Prostate gland (tissue), 2 donors: ENCODE data around the gene CDT1. TPM values are rescaled to one million over a fixed set of nuclear protein-coding genes. Genes with fewer than 3 reads are reported as not detected.

Experiments used
- DNase-seq: peaks from one replicate; pipeline ENCODE4 v3.0.0-alpha.2; 2019; ENCODE audit warnings: low spot score
- H3K27ac ChIP-seq, 2 donors: fragments of 200-600 bp; sonication (generic); 2 replicates each; pipeline ENCODE4 v1.5.1; 2017 to 2019
- H3K27me3 ChIP-seq: fragments of 200-600 bp; sonication (generic); replicated peaks from 2 replicates; pipeline ENCODE4 v1.5.1; 2019; ENCODE audit not compliant: insufficient read depth
- H3K36me3 ChIP-seq, 2 donors: fragments of 200-600 bp; sonication (generic); 1 replicate in 1 of 2; 2 replicates in 1 of 2; pipeline versions ENCODE4 v1.5.1 to v1.8.1; 2017 to 2019
- H3K4me1 ChIP-seq: fragments of 200-600 bp; sonication (generic); replicated peaks from 2 replicates; pipeline ENCODE4 v1.5.1; 2019
- H3K4me3 ChIP-seq, 2 donors: fragments of 200-600 bp; sonication (generic); 2 replicates each; pipeline ENCODE4 v1.5.1; 2017 to 2019
- H3K9me3 ChIP-seq: fragments of 200-600 bp; sonication (generic); 2 replicates; pipeline ENCODE4 v1.5.1; 2017
- POLR2A ChIP-seq: fragments of 450-650 bp; IDR thresholded peaks from one replicate; pipeline ENCODE4 v1.6.1; 2016; ENCODE audit warnings: antibody characterized with exemption, mild to moderate bottlenecking
- POLR2AphosphoS5 ChIP-seq: sonication (generic); formaldehyde crosslinking; IDR thresholded peaks from one replicate; pipeline ENCODE4 v1.6.1; 2017; ENCODE audit warnings: antibody characterized with exemption
- WGBS: methylation state at CpG from one replicate; pipeline ENCODE4 v1.1.5; 2018; 5-methylcytosine and 5-hydroxymethylcytosine counted together
- intact Hi-C: fragments of 100-400 bp; cut with DNase I; formaldehyde crosslinking; loops from one replicate; pipeline ENCODE4 v1.14.2; 2022
- total RNA-seq, 2 donors: library from RNA; depleted of rRNA; stranded (reverse); fragments of >200 nt; gene quantifications; one replicate each; pipeline ENCODE4 v1.1.0, GENCODE V29; 2016
- TF ChIP-seq, protein P1 (sequence below), 4 experiments: fragments of 200-600 bp in 2 of 4; fragments of 450-650 bp in 2 of 4; sonication (generic) in 2 of 4; IDR thresholded peaks; 1 replicate in 3 of 4; 2 replicates in 1 of 4; pipeline ENCODE4 v1.5.1; 2016 to 2019; ENCODE audit warnings: antibody characterized with exemption in 4 of 4, mild to moderate bottlenecking in 2 of 4, moderate library complexity in 2 of 4

The CDT1 gene
- total RNA-seq, 2 donors from 2014 or later, result 4.3 to 7.6 TPM

DNA sequence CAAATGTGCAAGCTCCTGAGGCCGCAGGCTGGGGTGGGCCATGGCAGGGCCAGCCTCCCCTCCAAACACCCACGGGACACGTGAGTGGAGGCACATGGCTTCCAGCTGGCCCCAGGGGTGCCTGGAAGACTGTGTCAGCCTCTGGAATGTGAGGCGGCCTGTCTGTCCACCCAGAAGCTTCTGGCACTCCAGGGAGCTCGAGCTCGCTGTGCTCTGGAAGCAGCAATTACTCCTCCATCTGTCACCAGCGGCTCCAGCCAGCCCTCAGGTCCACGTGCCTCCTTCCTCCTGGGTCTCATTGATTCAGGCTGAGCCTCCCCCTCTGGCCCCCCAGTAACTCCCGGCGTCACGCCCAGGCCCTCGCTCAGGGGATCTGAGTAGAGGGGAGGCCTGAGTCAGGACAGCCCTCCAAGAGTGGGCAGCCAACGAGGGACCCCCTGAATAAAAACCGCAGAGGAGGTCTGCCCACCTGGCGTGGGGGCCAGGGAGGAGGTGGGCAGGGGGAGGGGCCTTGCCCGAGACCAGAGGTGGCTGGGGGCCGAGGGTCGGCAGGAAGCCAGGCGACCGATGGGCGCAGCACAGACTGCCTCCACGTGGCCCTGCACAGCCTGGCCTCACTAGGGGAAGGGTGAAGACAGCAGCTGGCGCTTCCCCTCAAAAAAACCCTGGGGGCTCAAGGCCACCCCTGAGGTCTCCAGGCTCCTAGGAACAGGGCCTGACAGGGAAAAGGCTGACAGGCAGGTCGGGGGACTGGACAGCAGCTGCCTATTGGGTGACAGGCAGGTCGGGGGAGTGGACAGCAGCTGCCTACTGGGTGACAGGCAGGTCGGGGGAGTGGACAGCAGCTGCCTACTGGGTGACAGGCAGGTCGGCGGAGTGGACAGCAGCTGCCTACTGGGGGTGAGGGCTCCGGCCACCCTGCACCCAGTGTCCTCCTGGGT lies 30.4 kb upstream of the CDT1 start:
- DNase-seq, result no peak
- Histone ChIP-seq H3K4me3 (no peak overlapping the region), H3K27ac (peak overlapping the region; percentile 36 to 61), H3K27me3 (no peaks in the 10 kb centered on the region), H3K4me1 (peaks cover 51% of the 10 kb centered on the region), H3K9me3 (no peaks in the 10 kb centered on the region), H3K36me3 (no peaks in the 10 kb centered on the region)
- intact Hi-C loops, result no loop called here
- WGBS, result 45% methylated on average over 27 of the region's 29 CpGs
- TF ChIP-seq, protein P1, sequence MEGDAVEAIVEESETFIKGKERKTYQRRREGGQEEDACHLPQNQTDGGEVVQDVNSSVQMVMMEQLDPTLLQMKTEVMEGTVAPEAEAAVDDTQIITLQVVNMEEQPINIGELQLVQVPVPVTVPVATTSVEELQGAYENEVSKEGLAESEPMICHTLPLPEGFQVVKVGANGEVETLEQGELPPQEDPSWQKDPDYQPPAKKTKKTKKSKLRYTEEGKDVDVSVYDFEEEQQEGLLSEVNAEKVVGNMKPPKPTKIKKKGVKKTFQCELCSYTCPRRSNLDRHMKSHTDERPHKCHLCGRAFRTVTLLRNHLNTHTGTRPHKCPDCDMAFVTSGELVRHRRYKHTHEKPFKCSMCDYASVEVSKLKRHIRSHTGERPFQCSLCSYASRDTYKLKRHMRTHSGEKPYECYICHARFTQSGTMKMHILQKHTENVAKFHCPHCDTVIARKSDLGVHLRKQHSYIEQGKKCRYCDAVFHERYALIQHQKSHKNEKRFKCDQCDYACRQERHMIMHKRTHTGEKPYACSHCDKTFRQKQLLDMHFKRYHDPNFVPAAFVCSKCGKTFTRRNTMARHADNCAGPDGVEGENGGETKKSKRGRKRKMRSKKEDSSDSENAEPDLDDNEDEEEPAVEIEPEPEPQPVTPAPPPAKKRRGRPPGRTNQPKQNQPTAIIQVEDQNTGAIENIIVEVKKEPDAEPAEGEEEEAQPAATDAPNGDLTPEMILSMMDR (IDR thresholded peaks at IDR 0.05), result no peak
- peak; percentile 66 for TF ChIP-seq POLR2AphosphoS5

DNA sequence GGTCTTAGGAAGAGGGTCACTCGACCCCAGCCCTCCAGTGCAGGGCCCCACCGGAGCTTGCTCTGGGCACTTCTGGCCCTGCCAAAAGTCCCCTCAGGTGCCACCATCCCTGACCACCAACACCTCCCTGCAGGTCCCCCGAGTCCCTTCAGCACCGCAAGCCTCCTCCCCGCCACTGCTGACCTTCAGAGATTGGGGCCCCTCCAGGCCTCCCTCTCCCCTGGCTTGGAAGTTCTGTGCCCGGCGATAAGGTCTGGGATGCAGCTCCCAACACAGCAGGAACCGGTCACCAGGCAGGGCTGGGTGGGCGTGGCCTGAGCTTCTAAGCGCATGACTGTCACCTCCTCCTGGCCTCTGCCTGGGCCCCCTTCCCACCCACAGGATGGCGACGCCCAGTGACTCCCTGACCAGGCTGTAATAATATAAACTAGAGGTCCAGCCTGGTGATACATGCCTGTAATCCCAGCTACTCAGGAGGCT lies 29.7 kb upstream of the CDT1 start:
- H3K9me3 ChIP-seq, result no peaks in the 10 kb centered on the region
- H3K4me3 ChIP-seq, result no peak overlapping the region
- no peaks in the 10 kb centered on the region for H3K27me3 ChIP-seq
- no peaks in the 10 kb centered on the region for H3K36me3 ChIP-seq
- 78% methylated on average over 12 of the region's 12 CpGs for WGBS
- H3K4me1 ChIP-seq, result peaks cover 44% of the 10 kb centered on the region
- H3K27ac ChIP-seq, result peak overlapping the region in 1 of 2 donors; percentile 61
- no peak for DNase-seq
- TF ChIP-seq POLR2A, result no peak
- intact Hi-C loops, result no loop called here

DNA sequence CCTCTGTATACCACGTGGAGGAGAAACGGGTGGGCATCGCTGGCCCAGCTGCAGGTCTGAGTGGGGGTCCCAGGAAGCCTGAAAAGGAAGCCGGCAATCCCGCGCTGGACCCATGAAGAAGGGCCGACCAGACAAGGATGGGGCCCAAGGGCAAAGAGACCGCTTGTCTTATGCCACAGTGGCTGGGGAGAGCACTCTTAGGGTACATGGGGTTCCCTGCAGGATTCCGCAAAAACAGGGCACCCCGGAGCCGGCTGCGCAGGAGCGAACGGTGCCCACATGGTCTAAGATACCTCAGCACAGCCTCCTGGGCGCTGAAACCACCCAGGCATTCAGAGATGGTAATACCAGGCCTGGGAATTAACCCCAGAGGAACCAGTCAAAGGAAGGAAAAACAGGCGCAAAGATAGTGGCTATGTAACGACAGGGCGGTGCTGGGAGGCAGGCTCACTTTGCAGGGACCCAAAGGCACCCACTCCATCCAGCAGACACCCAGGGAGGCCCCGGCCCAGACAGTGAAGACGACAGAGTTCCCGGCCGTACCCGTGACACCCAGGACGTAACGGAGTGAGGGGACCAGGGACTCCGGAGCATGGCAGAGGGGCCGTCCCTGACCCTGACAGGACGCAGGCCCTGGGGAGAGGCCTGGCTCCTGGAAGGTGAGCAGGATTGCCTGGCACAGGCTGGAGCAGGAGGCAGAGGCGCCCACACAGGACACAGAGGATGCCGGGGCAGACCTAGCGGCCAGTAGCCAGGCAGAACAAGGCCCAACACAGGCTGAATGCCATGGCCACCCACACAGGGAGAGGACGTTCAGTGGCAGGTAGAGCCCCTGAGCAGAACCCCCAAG lies 28.8 kb upstream of the CDT1 start:
- no peak for DNase-seq
- intact Hi-C loops, result no loop called here
- Histone ChIP-seq H3K4me1 (peaks cover 35% of the 10 kb centered on the region), H3K27ac (peak overlapping the region in 1 of 2 donors; percentile 61), H3K9me3 (no peaks in the 10 kb centered on the region), H3K36me3 (no peaks in the 10 kb centered on the region), H3K27me3 (no peaks in the 10 kb centered on the region), H3K4me3 (no peak overlapping the region)
- WGBS, result 90% methylated on average over 32 of the region's 32 CpGs
- TF ChIP-seq POLR2A (no peak), POLR2AphosphoS5 (no peak)
- TF ChIP-seq, protein P1 (IDR thresholded peaks at IDR 0.05), result no peak

DNA sequence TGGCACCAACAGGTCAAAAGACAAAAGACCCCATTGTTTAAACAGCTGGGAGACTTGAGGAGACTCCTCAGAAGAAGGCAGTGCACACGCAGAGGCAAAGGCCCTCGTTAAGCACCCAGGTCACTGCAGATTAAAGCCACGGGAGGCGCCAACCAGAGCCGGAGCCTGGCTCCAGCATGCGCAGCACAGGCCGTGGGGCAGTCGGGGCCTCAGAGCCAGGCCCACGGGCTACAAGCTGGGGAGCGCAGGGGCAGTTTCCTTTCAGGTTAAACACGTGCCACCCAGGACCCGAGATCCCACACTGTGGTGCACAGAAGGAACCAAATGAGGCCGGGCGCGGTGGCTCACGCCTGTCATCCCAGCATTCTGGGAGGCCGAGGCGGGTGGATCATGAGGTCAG lies 27.8 kb upstream of the CDT1 start:
- no peak overlapping the region for H3K27ac ChIP-seq
- intact Hi-C loops, result no loop called here
- WGBS, result 89% methylated on average over 18 of the region's 18 CpGs

More for the DNA sequence above, 27.8 kb upstream of the CDT1 start:
- no peaks in the 10 kb centered on the region for H3K36me3 ChIP-seq
- H3K9me3 ChIP-seq, result no peaks in the 10 kb centered on the region
- DNase-seq, result no peak
- no peak for TF ChIP-seq POLR2AphosphoS5
- no peak for TF ChIP-seq POLR2A
- TF ChIP-seq, protein P1 (IDR thresholded peaks at IDR 0.05), result no peak
- no peak overlapping the region for H3K4me3 ChIP-seq
- peaks cover 27% of the 10 kb centered on the region for H3K4me1 ChIP-seq
- no peaks in the 10 kb centered on the region for H3K27me3 ChIP-seq
